Ishikawa (cell line): Measurements from ENCODE around the gene SPR.

ENCODE experiments used
- CEBPB ChIP-seq: IDR thresholded peaks from 2 replicates; pipeline ENCODE4 v1.6.1; 2012
- CREB1 ChIP-seq: IDR thresholded peaks from 2 replicates; pipeline ENCODE4 v1.6.1; 2012; ENCODE audit warnings: low read depth
- EGR1 ChIP-seq: IDR thresholded peaks from 2 replicates; pipeline ENCODE4 v1.6.1; 2012
- EP300 ChIP-seq: IDR thresholded peaks from 2 replicates; pipeline ENCODE4 v1.6.1; 2012; ENCODE audit warnings: borderline replicate concordance
- FOXM1 ChIP-seq: IDR thresholded peaks from 2 replicates; pipeline ENCODE4 v1.6.1; 2012; ENCODE audit warnings: low read depth, borderline replicate concordance
- MAX ChIP-seq: IDR thresholded peaks from 2 replicates; pipeline ENCODE4 v1.6.1; 2012
- RAD21 ChIP-seq: IDR thresholded peaks from 2 replicates; pipeline ENCODE4 v1.6.1; 2012; ENCODE audit warnings: low read depth
- REST ChIP-seq: IDR thresholded peaks from 2 replicates; pipeline ENCODE4 v1.6.1; 2012; ENCODE audit warnings: low read depth, mild to moderate bottlenecking
- TAF1 ChIP-seq: IDR thresholded peaks from 2 replicates; pipeline ENCODE4 v1.6.1; 2012; ENCODE audit warnings: low read depth, mild to moderate bottlenecking
- TCF12 ChIP-seq: IDR thresholded peaks from 2 replicates; pipeline ENCODE4 v1.6.1; 2012; ENCODE audit warnings: low read depth
- TEAD4 ChIP-seq: IDR thresholded peaks from 2 replicates; pipeline ENCODE4 v1.6.1; 2012
- USF1 ChIP-seq: IDR thresholded peaks from 2 replicates; pipeline ENCODE4 v1.6.1; 2012
- YY1 ChIP-seq: IDR thresholded peaks from 2 replicates; pipeline ENCODE4 v1.6.1; 2012; ENCODE audit warnings: low read depth
- ZBTB7A ChIP-seq: IDR thresholded peaks from 2 replicates; pipeline ENCODE4 v1.6.1; 2012; ENCODE audit warnings: low read depth

- TF ChIP-seq TAF1, result no peak
- no peak for TF ChIP-seq REST
- TF ChIP-seq EP300, result no peak
- TF ChIP-seq MAX, result no peak
- no peak for TF ChIP-seq FOXM1
- TF ChIP-seq CEBPB, result no peak
- no peak for TF ChIP-seq TEAD4
- TF ChIP-seq EGR1, result no peak
- no peak for TF ChIP-seq ZBTB7A
- no peak for TF ChIP-seq USF1
- no peak for TF ChIP-seq TCF12
- TF ChIP-seq RAD21, result no peak
- no peak for TF ChIP-seq CREB1
- no peak for TF ChIP-seq YY1
Measured at GRCh38 chr2:72911256-72911655, 24.0 kb downstream of the SPR start.
